Measurements from ENCODE around the gene SUMF1. TPM values are rescaled to one million over a fixed set of nuclear protein-coding genes. Genes with fewer than 3 reads are reported as not detected.
A peak's percentile ranks its signal among the peaks of the same experiment; 100 is the strongest.

Gene SUMF1
- total RNA-seq, result 1 to 10 TPM; 5.0 to 7.2 TPM

DNA sequence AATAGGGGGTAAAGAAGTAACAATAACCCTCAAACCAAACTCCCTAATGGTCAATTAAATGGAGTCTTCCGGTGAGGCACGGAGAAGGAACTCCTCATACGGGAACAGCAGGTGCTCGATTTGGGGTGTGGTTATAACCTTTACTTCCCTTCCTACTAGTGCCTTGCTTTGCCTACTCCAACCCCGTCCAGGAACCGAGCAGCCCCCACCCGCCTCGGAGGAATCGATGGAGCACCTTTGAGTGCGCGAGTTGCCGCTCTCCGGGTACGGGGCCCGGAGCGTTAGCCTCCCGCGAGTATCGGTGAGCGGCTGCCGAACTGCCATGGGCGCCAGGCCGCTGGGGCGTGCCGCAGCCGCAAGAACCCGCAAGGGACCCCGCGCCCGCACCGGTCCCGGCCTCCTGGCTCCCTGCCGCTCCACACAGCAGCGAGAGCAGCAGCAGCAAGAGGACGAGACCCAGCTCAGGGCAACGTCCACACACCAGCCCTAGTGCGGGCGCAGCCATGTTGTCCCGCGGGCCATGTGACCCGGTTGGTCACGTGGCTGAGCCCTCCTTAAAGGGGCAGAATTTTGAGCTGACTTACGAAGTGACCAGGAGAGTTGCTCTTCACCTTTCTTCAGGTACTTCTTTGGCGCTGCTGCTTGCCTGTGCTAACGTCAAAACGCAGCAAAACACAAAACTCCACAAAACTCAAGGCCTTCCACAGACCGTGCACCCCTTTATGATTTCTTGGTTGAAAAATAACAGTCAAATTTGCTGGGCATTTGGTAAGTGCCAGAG is at the start of gene SUMF1:
Gene SUMF1 (minus strand): TSS at position 529 of the 781 bp plus-strand sequence. CDS start 24 bp downstream, at position 505.
- H3K36me3 Mint-ChIP-seq (ENCODE audit: insufficient read depth in 2 of 2), result no peaks in the 10 kb centered on the region
- no peaks in the 10 kb centered on the region for H3K9me3 Mint-ChIP-seq
- H3K27ac Mint-ChIP-seq, result peak within 1 kb of the TSS; percentile 95
- peaks cover 31% of the 10 kb centered on the region for H3K4me1 Mint-ChIP-seq (ENCODE audit: low read depth)
- DNase-seq (peak; percentile 77 to 82), ATAC-seq (replicated peaks in 1 of 2) (peak; percentile 99 to 100)
- peak within 1 kb of the TSS; percentile 96 for H3K4me3 Mint-ChIP-seq
- H3K27me3 Mint-ChIP-seq (ENCODE audit: low read depth), result no peaks in the 10 kb centered on the region

DNA sequence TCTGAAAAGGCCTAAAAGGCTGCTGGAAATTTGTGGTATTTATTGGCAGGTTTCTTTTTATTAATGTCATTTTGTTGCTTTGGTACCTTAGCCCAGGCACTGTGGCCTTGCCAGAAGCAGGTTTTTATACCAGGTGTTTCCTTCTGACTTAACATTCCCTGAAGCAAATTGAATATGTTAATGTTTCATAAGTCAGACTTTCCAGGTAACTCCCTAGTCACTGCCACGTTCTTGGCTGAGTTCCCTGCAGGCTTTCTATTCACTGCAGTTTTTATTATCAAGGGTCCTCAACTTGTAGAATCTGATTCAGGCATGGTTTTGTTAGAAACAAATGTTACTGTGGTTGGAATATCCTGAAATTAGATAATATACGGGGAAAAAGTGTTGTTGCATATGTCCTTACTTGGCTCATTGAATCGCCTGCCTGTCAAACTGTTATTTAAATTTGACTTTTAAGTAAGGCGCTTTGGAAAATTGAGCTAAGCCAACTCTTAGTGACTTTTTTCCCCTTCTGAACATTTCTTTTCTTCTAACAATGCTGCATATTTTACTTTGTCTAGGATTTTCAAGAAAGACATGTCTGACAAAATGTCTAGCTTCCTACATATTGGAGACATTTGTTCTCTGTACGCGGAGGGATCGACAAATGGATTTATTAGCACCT is 49.0 kb upstream of the SUMF1 start:
- Mint-ChIP-seq H3K36me3 (ENCODE audit: insufficient read depth in 2 of 2) (peaks cover 0 to 4% of the 10 kb centered on the region in 2 donors), H3K4me1 (ENCODE audit: low read depth) (peaks cover 60% of the 10 kb centered on the region), H3K9me3 (no peaks in the 10 kb centered on the region), H3K27me3 (ENCODE audit: low read depth) (no peaks in the 10 kb centered on the region), H3K27ac (no peak overlapping the region), H3K4me3 (no peak overlapping the region)
- no peak for DNase-seq
- ATAC-seq (replicated peaks in 1 of 2), result no peak

- no peak overlapping the region for H3K4me3 Mint-ChIP-seq
- peaks cover 67% of the 10 kb centered on the region for H3K4me1 Mint-ChIP-seq (ENCODE audit: low read depth)
- H3K9me3 Mint-ChIP-seq, result no peaks in the 10 kb centered on the region
- no peaks in the 10 kb centered on the region for H3K27me3 Mint-ChIP-seq (ENCODE audit: low read depth)
- DNase-seq, result no peak
- peaks cover 0 to 4% of the 10 kb centered on the region in 2 donors for H3K36me3 Mint-ChIP-seq (ENCODE audit: insufficient read depth in 2 of 2)
- no peak overlapping the region for H3K27ac Mint-ChIP-seq
- no peak for ATAC-seq (replicated peaks in 1 of 2)
These were observed 47.8 kb upstream of the SUMF1 start for GRCh38 chr3:4514916-4515315.

GRCh38 chr3:4514321-4514720 is 47.3 kb upstream of the SUMF1 start:
- peaks cover 0 to 4% of the 10 kb centered on the region in 2 donors for H3K36me3 Mint-ChIP-seq (ENCODE audit: insufficient read depth in 2 of 2)
- H3K4me3 Mint-ChIP-seq, result no peak overlapping the region
- DNase-seq (no peak), ATAC-seq (replicated peaks in 1 of 2) (no peak)
- no peaks in the 10 kb centered on the region for H3K9me3 Mint-ChIP-seq
- peaks cover 67% of the 10 kb centered on the region for H3K4me1 Mint-ChIP-seq (ENCODE audit: low read depth)
- no peak overlapping the region for H3K27ac Mint-ChIP-seq
- no peaks in the 10 kb centered on the region for H3K27me3 Mint-ChIP-seq (ENCODE audit: low read depth)

- no peaks in the 10 kb centered on the region for H3K9me3 Mint-ChIP-seq
- H3K4me1 Mint-ChIP-seq (ENCODE audit: low read depth), result peaks cover 67% of the 10 kb centered on the region
- peaks cover 0 to 4% of the 10 kb centered on the region in 2 donors for H3K36me3 Mint-ChIP-seq (ENCODE audit: insufficient read depth in 2 of 2)
- ATAC-seq (replicated peaks in 1 of 2), result no peak
- no peak for DNase-seq
- no peak overlapping the region for H3K27ac Mint-ChIP-seq
- H3K27me3 Mint-ChIP-seq (ENCODE audit: low read depth), result no peaks in the 10 kb centered on the region
- H3K4me3 Mint-ChIP-seq, result no peak overlapping the region
These were observed 46.0 kb upstream of the SUMF1 start for GRCh38 chr3:4512895-4513616.

DNA sequence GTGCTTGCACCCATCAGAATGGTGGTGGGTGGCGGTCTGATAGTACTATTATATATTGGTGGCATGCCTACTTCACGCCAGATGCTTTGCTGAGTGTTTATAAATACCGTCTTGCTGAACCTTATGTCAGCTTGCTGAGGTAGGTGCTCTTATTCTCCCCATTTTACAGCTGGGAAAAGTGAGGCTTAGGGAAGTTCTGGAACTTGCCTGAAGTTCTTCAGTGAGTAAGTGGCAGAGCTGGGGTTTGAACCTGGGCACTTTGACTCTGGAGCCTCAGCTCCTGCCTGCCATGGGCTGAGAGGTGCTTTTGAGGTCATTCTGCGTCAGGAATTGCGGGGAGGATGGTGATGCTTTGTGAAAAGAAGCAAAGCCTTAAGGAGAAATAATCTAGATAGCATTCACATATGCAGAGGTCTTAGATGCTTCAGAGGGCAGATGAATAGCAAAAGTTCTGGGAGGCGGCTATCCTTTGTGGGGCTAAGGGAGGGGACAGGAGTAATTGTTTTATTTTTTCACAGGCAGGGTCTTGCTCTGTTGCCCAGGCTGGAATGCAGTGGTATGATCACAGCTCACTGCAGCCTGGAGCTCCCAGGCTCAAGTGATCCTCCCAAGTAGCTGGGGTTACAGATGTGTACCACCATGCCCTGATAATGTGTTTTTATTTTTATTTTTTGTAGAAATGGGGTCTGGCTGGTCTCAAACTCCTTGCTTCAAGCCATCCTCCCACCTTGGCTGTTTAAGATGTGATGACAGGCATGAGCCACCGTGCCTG is 44.6 kb upstream of the SUMF1 start:
- Mint-ChIP-seq H3K9me3 (no peaks in the 10 kb centered on the region), H3K27me3 (ENCODE audit: low read depth) (no peaks in the 10 kb centered on the region), H3K36me3 (ENCODE audit: insufficient read depth in 2 of 2) (peaks cover 0 to 4% of the 10 kb centered on the region in 2 donors), H3K4me1 (ENCODE audit: low read depth) (peaks cover 68% of the 10 kb centered on the region), H3K4me3 (no peak overlapping the region), H3K27ac (no peak overlapping the region)
- ATAC-seq (replicated peaks in 1 of 2), result no peak
- DNase-seq, result no peak

DNA sequence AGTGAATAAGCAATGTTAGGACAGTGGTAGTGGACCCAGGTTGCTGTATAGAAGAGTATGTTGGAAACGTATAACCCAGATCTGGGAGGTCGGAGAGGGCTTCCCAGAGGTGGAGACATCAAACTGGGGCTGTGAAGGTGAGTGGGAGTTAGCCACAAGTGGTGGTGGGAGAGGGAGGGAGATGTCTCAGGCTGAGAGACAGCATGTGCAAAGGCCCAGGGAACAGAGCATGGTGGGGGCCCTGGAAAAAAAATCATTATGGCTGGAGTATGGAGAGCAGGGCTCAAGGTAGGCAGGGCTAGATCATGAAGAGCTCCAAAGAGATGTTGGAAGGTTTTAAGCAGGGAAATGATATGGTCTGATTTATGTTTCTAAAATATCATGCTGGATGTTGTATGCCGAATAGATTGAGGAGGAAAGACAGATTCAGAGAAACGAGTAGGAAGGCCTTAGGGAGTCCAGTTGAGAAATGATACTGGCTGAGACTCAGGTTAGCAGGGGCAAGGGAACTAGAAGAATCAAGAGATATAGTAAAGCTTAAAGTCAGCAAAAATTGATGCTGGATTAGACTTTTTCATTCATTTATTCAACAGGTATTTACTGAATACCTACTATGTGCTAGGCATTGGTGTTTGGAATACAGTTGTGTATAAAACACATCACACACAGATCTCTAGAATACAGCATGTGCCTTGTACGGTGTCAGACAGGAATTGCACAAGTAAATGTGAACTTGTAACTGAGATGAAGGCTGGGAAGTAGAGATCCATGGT is 43.1 kb upstream of the SUMF1 start:
- peaks cover 71% of the 10 kb centered on the region for H3K4me1 Mint-ChIP-seq (ENCODE audit: low read depth)
- no peaks in the 10 kb centered on the region for H3K9me3 Mint-ChIP-seq
- H3K4me3 Mint-ChIP-seq, result no peak overlapping the region
- H3K27me3 Mint-ChIP-seq (ENCODE audit: low read depth), result no peaks in the 10 kb centered on the region
- H3K36me3 Mint-ChIP-seq (ENCODE audit: insufficient read depth in 2 of 2), result peaks cover 0 to 8% of the 10 kb centered on the region in 2 donors
- H3K27ac Mint-ChIP-seq, result no peak overlapping the region
- no peak for DNase-seq
- ATAC-seq (replicated peaks in 1 of 2), result no peak

- Mint-ChIP-seq H3K27ac (peak overlapping the region; percentile 33), H3K9me3 (no peaks in the 10 kb centered on the region), H3K27me3 (ENCODE audit: low read depth) (no peaks in the 10 kb centered on the region), H3K4me3 (no peak overlapping the region), H3K4me1 (ENCODE audit: low read depth) (peaks cover 79% of the 10 kb centered on the region), H3K36me3 (ENCODE audit: insufficient read depth in 2 of 2) (peaks cover 0 to 8% of the 10 kb centered on the region in 2 donors)
- DNase-seq (no peak), ATAC-seq (replicated peaks in 1 of 2) (no peak)
These were observed 42.0 kb upstream of the SUMF1 start for GRCh38 chr3:4509043-4509442.

GRCh38 chr3:4508048-4508981 is 41.2 kb upstream of the SUMF1 start:
- H3K4me1 Mint-ChIP-seq (ENCODE audit: low read depth), result peaks cover 86% of the 10 kb centered on the region
- no peaks in the 10 kb centered on the region for H3K27me3 Mint-ChIP-seq (ENCODE audit: low read depth)
- ATAC-seq (replicated peaks in 1 of 2), result peak; percentile 25 to 37
- H3K9me3 Mint-ChIP-seq, result no peaks in the 10 kb centered on the region
- peak overlapping the region; percentile 59 for H3K27ac Mint-ChIP-seq
- DNase-seq, result no peak
- peaks cover 0 to 8% of the 10 kb centered on the region in 2 donors for H3K36me3 Mint-ChIP-seq (ENCODE audit: insufficient read depth in 2 of 2)
- H3K4me3 Mint-ChIP-seq, result peak overlapping the region; percentile 6 to 51

- peak overlapping the region; percentile 82 for H3K27ac Mint-ChIP-seq
- no peak for DNase-seq
- peaks cover 87% of the 10 kb centered on the region for H3K4me1 Mint-ChIP-seq (ENCODE audit: low read depth)
- H3K4me3 Mint-ChIP-seq, result peak overlapping the region; percentile 0 to 51
- no peaks in the 10 kb centered on the region for H3K9me3 Mint-ChIP-seq
- H3K27me3 Mint-ChIP-seq (ENCODE audit: low read depth), result no peaks in the 10 kb centered on the region
- peak; percentile 18 to 37 for ATAC-seq (replicated peaks in 1 of 2)
- peaks cover 0 to 8% of the 10 kb centered on the region in 2 donors for H3K36me3 Mint-ChIP-seq (ENCODE audit: insufficient read depth in 2 of 2)
These were observed 40.0 kb upstream of the SUMF1 start for GRCh38 chr3:4507024-4507596.

DNA sequence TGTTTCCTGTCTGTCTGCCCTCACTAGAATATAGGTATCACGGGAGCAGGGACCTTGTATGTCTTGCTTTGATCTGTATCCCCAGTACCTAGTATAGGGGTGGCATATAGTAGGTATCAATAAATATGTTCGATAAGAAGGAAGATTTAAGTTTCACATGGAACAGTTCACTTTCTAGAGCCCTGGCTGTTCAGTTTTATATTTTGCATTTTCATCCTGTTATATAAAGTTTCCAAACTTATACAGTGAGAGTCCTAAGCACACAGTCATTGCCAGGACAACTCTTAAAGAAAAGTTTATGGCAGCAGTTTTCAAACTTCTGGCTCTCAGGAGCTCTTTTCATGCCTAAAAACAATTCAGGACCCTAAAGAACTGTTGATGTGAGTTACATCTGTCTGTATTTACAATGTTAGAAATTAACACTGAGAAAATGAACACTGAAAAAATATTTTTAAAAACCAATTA is 39.5 kb upstream of the SUMF1 start:
- H3K27ac Mint-ChIP-seq, result peak overlapping the region; percentile 82

More for the DNA sequence above, 39.5 kb upstream of the SUMF1 start:
- H3K4me3 Mint-ChIP-seq, result peak overlapping the region; percentile 9 to 52
- ATAC-seq (replicated peaks in 1 of 2) (no peak), DNase-seq (no peak)
- peaks cover 82% of the 10 kb centered on the region for H3K4me1 Mint-ChIP-seq (ENCODE audit: low read depth)
- no peaks in the 10 kb centered on the region for H3K9me3 Mint-ChIP-seq
- peaks cover 0 to 8% of the 10 kb centered on the region in 2 donors for H3K36me3 Mint-ChIP-seq (ENCODE audit: insufficient read depth in 2 of 2)
- no peaks in the 10 kb centered on the region for H3K27me3 Mint-ChIP-seq (ENCODE audit: low read depth)
